Fibroblast of villous mesenchyme (primary cell): ENCODE measurements around the gene FASN. TPM values are rescaled to one million over a fixed set of nuclear protein-coding genes. Genes with fewer than 3 reads are reported as not detected.

Experiments
- DNase-seq: peaks from one replicate; pipeline ENCODE4 v3.0.0-alpha.2; 2010; ENCODE audit warnings: low read depth
- H3K4me3 ChIP-seq: 2 replicates; pipeline ENCODE4 v1.5.1; 2011; ENCODE audit warnings: low read depth, mild to moderate bottlenecking, low read length
- total RNA-seq: library from RNA; depleted of rRNA; stranded (reverse); fragments of >200 nt; gene quantifications from 2 replicates; pipeline ENCODE4 v1.2.3, GENCODE V29; 2012
- TF ChIP-seq, protein P1 (sequence below): IDR thresholded peaks from 2 replicates; pipeline ENCODE4 v1.5.1; 2012; ENCODE audit warnings: low read depth, mild to moderate bottlenecking, low read length; ENCODE audit not compliant: insufficient read depth

The FASN gene
- total RNA-seq, 1 donor: 274 TPM

DNA sequence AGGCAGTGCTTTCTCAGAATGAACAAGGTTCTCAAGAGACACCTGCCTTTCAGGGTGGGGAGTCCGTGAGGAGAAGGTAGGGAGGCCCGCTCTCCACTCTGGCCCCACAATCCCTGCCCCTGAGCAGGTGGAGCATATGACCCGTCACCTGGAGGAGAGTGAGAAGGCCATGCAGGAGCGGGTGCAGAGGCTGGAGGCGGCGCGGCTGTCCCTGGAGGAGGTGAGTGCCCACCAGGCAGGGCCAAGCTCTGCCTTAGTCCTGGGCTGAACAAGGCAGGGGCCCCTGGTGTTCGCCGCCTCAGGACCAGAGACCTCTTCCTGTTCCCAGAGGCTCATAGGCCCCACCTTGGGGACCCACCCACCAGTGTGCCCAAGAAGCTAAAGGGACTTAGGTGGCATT is 69.1 kb downstream of the FASN start:
- TF ChIP-seq, protein P1, sequence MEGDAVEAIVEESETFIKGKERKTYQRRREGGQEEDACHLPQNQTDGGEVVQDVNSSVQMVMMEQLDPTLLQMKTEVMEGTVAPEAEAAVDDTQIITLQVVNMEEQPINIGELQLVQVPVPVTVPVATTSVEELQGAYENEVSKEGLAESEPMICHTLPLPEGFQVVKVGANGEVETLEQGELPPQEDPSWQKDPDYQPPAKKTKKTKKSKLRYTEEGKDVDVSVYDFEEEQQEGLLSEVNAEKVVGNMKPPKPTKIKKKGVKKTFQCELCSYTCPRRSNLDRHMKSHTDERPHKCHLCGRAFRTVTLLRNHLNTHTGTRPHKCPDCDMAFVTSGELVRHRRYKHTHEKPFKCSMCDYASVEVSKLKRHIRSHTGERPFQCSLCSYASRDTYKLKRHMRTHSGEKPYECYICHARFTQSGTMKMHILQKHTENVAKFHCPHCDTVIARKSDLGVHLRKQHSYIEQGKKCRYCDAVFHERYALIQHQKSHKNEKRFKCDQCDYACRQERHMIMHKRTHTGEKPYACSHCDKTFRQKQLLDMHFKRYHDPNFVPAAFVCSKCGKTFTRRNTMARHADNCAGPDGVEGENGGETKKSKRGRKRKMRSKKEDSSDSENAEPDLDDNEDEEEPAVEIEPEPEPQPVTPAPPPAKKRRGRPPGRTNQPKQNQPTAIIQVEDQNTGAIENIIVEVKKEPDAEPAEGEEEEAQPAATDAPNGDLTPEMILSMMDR: no peak
- no peak overlapping the region for H3K4me3 ChIP-seq
- no peak for DNase-seq

Other genes starting within 250 kb of the FASN start
- 735 and 809 TPM in 2 replicates for gene P4HB, start 237.7 kb downstream of the FASN start, total RNA-seq
- gene ARHGDIA, start 226.9 kb downstream of the FASN start, total RNA-seq: 106 and 181 TPM in 2 replicates
- 120 and 134 TPM in 2 replicates for gene ALYREF, start 206.7 kb downstream of the FASN start, total RNA-seq
- 101 and 150 TPM in 2 replicates for gene ANAPC11, start 206.5 kb downstream of the FASN start, total RNA-seq
- 0.43 and 0.64 TPM in 2 replicates for gene NPB, start 196.0 kb downstream of the FASN start, total RNA-seq
- 70.8 and 73.1 TPM in 2 replicates for gene PCYT2, start 186.8 kb downstream of the FASN start, total RNA-seq
- 14.7 and 18.0 TPM in 2 replicates for gene SIRT7, start 180.1 kb downstream of the FASN start, total RNA-seq
- gene MAFG, start 170.5 kb downstream of the FASN start, total RNA-seq: 20.0 and 23.3 TPM in 2 replicates
- 101 and 127 TPM in 2 replicates for gene PYCR1, start 160.9 kb downstream of the FASN start, total RNA-seq
- gene MYADML2, start 151.0 kb downstream of the FASN start, total RNA-seq: not detected in 2 replicates
- gene NOTUM, start 137.0 kb downstream of the FASN start, total RNA-seq: under 0.01 TPM in 1 of 2 replicates, not detected in the other
- gene ASPSCR1, start 120.6 kb downstream of the FASN start, total RNA-seq: 28.5 and 38.7 TPM in 2 replicates
- 30.7 and 33.2 TPM in 2 replicates for gene CENPX, start 75.4 kb downstream of the FASN start, total RNA-seq
- 12.9 and 13.4 TPM in 2 replicates for gene LRRC45, start 74.9 kb downstream of the FASN start, total RNA-seq
- gene RAC3, start 66.6 kb downstream of the FASN start, total RNA-seq: 6.4 and 9.1 TPM in 2 replicates
- 40.6 and 51.9 TPM in 2 replicates for gene DCXR, start 60.5 kb downstream of the FASN start, total RNA-seq
- gene RFNG, start 46.4 kb downstream of the FASN start, total RNA-seq: 39.6 and 47.5 TPM in 2 replicates
- gene GPS1, start 46.3 kb downstream of the FASN start, total RNA-seq: 104 and 109 TPM in 2 replicates
- 56.1 and 64.4 TPM in 2 replicates for gene DUS1L, start 32.4 kb downstream of the FASN start, total RNA-seq
- 19.9 and 20.6 TPM in 2 replicates for gene CCDC57, start 114.6 kb upstream of the FASN start, total RNA-seq
- gene SLC16A3, start 130.8 kb upstream of the FASN start, total RNA-seq: 131 and 174 TPM in 2 replicates
- 49.3 and 57.0 TPM in 2 replicates for gene CSNK1D, start 175.5 kb upstream of the FASN start, total RNA-seq
- gene CD7, start 219.4 kb upstream of the FASN start, total RNA-seq: not detected in 2 replicates
- 11.9 and 24.2 TPM in 2 replicates for gene SECTM1, start 235.5 kb upstream of the FASN start, total RNA-seq